ENCODE measurements around the gene SMYD3.

DNA sequence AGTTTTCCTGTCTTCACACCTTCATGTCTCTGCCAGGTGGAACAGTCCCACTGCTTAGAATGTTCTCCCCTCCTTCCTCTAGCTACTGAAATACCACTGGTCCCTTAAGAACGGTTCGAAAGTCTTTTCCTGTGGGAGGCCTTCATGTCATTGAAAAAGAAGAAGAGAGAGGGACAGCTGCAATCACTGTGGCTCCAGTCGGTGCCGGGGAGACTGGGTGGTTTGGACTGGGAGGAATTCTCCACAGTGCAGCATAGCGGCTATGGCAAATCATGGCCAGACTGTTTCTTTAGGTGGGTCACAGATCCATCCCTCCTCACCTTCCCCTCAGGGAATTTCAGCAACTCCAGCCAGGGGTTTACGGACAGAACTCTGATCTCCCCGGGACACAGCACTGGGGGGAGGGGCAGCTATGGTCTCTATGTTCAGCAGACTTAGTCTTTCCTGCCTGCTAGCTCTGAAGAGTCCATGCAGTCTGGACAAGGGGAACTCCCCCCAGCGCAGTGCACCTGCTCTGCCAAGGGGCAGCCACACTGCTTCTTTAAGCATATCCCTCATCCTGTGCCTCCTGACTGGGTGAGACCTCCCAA is 567.2 kb downstream of the SMYD3 start:
- TF ChIP-seq POLR2A (IDR thresholded peaks at IDR 0.05): no peak
- TF ChIP-seq, protein P1, sequence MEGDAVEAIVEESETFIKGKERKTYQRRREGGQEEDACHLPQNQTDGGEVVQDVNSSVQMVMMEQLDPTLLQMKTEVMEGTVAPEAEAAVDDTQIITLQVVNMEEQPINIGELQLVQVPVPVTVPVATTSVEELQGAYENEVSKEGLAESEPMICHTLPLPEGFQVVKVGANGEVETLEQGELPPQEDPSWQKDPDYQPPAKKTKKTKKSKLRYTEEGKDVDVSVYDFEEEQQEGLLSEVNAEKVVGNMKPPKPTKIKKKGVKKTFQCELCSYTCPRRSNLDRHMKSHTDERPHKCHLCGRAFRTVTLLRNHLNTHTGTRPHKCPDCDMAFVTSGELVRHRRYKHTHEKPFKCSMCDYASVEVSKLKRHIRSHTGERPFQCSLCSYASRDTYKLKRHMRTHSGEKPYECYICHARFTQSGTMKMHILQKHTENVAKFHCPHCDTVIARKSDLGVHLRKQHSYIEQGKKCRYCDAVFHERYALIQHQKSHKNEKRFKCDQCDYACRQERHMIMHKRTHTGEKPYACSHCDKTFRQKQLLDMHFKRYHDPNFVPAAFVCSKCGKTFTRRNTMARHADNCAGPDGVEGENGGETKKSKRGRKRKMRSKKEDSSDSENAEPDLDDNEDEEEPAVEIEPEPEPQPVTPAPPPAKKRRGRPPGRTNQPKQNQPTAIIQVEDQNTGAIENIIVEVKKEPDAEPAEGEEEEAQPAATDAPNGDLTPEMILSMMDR (IDR thresholded peaks at IDR 0.05): no peak
- no peak for TF ChIP-seq EP300 (IDR thresholded peaks at IDR 0.05)
- TF ChIP-seq POLR2AphosphoS5 (IDR thresholded peaks at IDR 0.05): no peak

Measured in gastroesophageal sphincter (tissue), 3 donors.